Activated CD4-positive, alpha-beta T cell treated with anti-CD3 and anti-CD28 coated beads, Interleukin-2, amount 10 ng/mL, durations not matched to agents 24 days and 14 days (primary cell): ENCODE results near the gene LIX1. TPM values are rescaled to one million over a fixed set of nuclear protein-coding genes. Genes with fewer than 3 reads are reported as not detected.

Experiments
- DNase-seq: peaks from one replicate; pipeline ENCODE4 v3.0.0; 2022
- H3K27ac Mint-ChIP-seq: one replicate; pipeline ENCODE4 v1.8.0; 2022; ENCODE audit warnings: mild to moderate bottlenecking, mixed read lengths
- H3K27me3 Mint-ChIP-seq: one replicate; pipeline ENCODE4 v1.8.0; 2022; ENCODE audit warnings: mixed read lengths
- H3K36me3 Mint-ChIP-seq: one replicate; pipeline ENCODE4 v1.8.0; 2022; ENCODE audit warnings: low read depth, mild to moderate bottlenecking, mixed read lengths
- H3K4me1 Mint-ChIP-seq: one replicate; pipeline ENCODE4 v1.8.0; 2021; ENCODE audit warnings: mixed read lengths
- H3K4me3 Mint-ChIP-seq: one replicate; pipeline ENCODE4 v1.8.0; 2022; ENCODE audit warnings: mild to moderate bottlenecking, moderate library complexity, mixed read lengths
- H3K9me3 Mint-ChIP-seq: one replicate; pipeline ENCODE4 v1.8.0; 2021; ENCODE audit warnings: mixed read lengths
- intact Hi-C: fragments of 100-400 bp; cut with micrococcal nuclease; formaldehyde crosslinking; loops from one replicate; pipeline ENCODE4 v1.15.1; 2023
- total RNA-seq: library from RNA; stranded (reverse); gene quantifications from 2 replicates; pipeline ENCODE4 v1.2.3, GENCODE V29; 2022

Gene LIX1
- total RNA-seq, 1 donor from 2014 or later = not detected

DNA sequence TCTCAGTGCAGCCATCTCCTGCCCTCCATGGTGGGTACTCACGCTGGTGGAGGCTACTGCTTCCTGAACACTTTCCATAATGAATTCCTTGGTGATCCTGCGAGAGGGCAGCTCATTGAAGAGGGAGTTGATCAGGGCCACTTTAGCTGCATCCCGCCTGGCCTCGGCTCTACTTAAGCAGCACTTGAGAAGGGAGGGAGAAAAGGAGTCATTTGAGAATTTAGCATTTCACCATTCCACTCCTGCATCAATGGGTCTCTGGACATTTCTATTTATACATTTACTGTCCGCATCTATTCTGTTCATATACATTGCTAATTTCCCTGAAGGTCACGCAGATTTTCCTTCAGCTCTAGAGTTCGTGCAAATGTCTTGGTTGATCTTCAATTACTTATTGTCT lies 35.1 kb downstream of the LIX1 start:
- Mint-ChIP-seq H3K36me3 (no peaks in the 10 kb centered on the region), H3K4me1 (peaks cover 4% of the 10 kb centered on the region), H3K27me3 (peaks cover 40% of the 10 kb centered on the region), H3K4me3 (no peak overlapping the region), H3K27ac (no peak overlapping the region), H3K9me3 (no peaks in the 10 kb centered on the region)
- intact Hi-C loops = no loop called here
- no peak for DNase-seq

DNA sequence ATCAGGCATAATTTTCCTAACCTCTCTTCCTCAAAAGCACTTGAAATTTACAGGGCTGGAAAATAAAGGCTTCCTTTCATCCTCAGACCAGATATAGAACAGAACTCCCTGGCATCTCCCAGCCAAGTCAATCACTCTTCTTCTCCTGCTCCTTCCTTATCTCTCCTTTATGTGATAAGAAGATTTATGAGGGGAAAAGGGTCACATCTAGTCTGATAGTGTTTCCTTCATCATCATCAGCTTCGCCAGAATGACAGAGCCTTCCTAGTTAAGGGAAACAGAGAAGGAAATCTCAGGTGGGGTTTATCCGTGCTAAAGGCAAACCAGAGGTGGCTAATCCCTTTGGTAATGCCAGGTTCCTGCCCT lies 36.2 kb downstream of the LIX1 start:
- Mint-ChIP-seq H3K36me3 (no peaks in the 10 kb centered on the region), H3K27ac (no peak overlapping the region), H3K4me3 (no peak overlapping the region), H3K4me1 (no peaks in the 10 kb centered on the region), H3K27me3 (peaks cover 40% of the 10 kb centered on the region), H3K9me3 (no peaks in the 10 kb centered on the region)
- intact Hi-C loops = no loop called here
- DNase-seq = no peak

DNA sequence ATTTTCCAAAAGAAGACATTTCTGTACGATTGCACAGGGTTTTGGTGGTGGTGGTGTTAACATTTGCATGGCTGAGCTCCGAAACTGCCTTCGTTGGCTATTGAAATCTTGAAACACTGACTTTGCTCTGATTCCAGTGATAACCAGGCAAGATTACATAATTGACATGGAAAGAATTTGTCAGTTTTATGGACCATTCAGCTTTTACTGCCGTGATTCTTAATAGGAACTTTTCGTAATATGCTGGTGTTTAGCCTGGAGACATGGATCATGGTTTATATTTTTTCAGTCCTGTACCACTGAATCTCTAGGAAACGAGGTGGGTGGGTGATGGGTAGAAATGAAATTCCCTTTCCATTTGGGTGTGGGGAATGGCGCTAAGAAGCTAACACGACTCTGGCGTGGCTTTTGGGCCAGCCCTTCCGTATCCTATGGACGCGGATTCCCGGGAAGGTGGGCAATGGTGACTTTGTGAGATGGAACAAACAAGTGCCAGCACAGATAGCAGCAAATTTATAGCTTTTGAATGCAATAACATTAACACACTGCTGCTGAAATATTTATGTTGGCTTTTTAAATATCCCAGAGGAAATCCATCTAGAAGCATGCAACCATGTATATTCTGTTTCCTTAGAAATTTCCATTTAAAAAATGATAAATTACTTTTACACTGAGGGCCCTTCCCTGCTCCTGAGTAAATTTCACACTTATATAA lies 36.8 kb downstream of the LIX1 start:
- Mint-ChIP-seq H3K27me3 (peaks cover 40% of the 10 kb centered on the region), H3K4me1 (no peaks in the 10 kb centered on the region), H3K9me3 (no peaks in the 10 kb centered on the region), H3K36me3 (no peaks in the 10 kb centered on the region), H3K27ac (no peak overlapping the region), H3K4me3 (no peak overlapping the region)
- intact Hi-C loops = no loop called here
- no peak for DNase-seq

DNA sequence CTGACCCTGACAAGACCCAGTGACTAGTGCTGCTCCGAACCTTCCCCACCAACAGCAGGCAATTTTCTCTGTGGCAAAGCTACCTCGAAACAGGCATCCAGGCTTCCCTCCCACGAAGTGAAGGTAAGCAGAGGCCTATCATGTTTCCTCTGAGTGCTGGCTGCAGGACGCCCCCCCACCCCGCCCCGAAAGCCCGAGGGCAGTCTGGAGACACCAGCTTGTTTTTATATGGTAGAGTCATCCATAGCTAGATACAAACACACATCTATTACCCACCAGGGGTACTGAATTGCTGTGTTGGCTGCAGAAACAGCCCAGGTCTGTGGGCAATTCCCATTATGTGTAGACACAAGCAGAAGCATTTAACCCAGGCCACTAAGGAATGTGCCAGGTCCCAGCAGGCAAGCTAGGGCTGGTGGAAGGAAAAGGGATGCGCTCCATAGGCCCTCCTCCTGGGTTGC lies 40.4 kb downstream of the LIX1 start:
- no peak overlapping the region for H3K4me3 Mint-ChIP-seq
- intact Hi-C loops = no loop called here
- H3K27me3 Mint-ChIP-seq = peaks cover 56% of the 10 kb centered on the region

DNA sequence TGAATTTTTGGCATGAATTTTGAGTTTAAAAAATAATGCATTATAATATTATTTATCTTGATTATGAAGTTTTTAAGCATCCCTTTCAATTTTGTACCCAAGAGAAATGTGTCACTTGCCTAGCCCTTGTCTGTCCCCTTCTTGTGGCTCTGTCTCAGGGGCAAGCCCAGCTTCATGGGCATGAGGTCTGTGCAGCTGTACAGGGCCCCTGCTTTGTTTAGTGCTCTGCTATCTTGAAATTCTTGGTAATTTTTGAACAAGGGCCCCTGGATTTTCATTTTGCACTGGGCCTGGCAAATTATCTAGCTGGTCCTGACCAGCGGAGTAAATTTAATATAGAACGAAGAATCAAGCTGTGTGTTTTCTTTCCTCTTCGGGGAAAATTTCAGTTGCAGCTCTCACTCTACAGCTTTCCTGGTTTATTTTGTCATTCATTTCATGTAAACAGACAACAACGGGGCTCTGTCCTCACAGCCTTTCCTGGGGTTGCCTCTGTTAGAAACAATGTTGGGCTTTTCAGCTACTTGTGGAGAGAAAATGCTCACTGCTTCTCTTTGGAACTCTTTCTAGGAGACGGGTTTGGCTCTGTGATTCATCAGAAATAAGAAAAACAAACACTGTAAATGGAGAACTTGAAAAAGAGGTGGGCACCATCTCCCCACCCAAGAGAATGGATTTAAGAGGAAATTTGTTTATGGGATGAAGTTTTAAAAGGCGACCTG lies 41.1 kb downstream of the LIX1 start:
- no peak for DNase-seq
- Mint-ChIP-seq H3K36me3 (no peaks in the 10 kb centered on the region), H3K27ac (no peak overlapping the region), H3K27me3 (peaks cover 53% of the 10 kb centered on the region), H3K4me3 (no peak overlapping the region), H3K4me1 (peaks cover 3% of the 10 kb centered on the region), H3K9me3 (no peaks in the 10 kb centered on the region)
- intact Hi-C loops = no loop called here

More for the DNA sequence above, 40.4 kb downstream of the LIX1 start:
- Mint-ChIP-seq H3K4me1 (peaks cover under 1% of the 10 kb centered on the region), H3K27ac (no peak overlapping the region), H3K36me3 (no peaks in the 10 kb centered on the region), H3K9me3 (no peaks in the 10 kb centered on the region)
- DNase-seq = no peak

- Mint-ChIP-seq H3K27ac (no peak overlapping the region), H3K36me3 (no peaks in the 10 kb centered on the region), H3K9me3 (no peaks in the 10 kb centered on the region), H3K27me3 (peaks cover 46% of the 10 kb centered on the region), H3K4me1 (peaks cover 9% of the 10 kb centered on the region), H3K4me3 (no peak overlapping the region)
- intact Hi-C loops = no loop called here
- DNase-seq = no peak
These were observed 41.9 kb downstream of the LIX1 start for GRCh38 chr5:97100476-97100875.

GRCh38 chr5:97098922-97099321 lies 43.5 kb downstream of the LIX1 start:
- Mint-ChIP-seq H3K9me3 (peaks cover 7% of the 10 kb centered on the region), H3K36me3 (no peaks in the 10 kb centered on the region), H3K4me3 (no peak overlapping the region), H3K4me1 (peaks cover 20% of the 10 kb centered on the region), H3K27me3 (peaks cover 36% of the 10 kb centered on the region), H3K27ac (no peak overlapping the region)
- no peak for DNase-seq
- intact Hi-C loops = loop anchor here (5.0 to 10.0 kb wide), 5 partner anchors 33 to 1926 kb away; partner anchors contain the start of gene LNPEP

GRCh38 chr5:97097326-97098230 lies 44.8 kb downstream of the LIX1 start:
- H3K27ac Mint-ChIP-seq = no peak overlapping the region
- no peak for DNase-seq
- H3K4me3 Mint-ChIP-seq = no peak overlapping the region
- H3K9me3 Mint-ChIP-seq = peaks cover 7% of the 10 kb centered on the region
- H3K4me1 Mint-ChIP-seq = peaks cover 20% of the 10 kb centered on the region
- H3K36me3 Mint-ChIP-seq = no peaks in the 10 kb centered on the region
- intact Hi-C loops = loop anchor here (5.0 to 10.0 kb wide), 5 partner anchors 35 to 1927 kb away; partner anchors contain the start of gene LNPEP
- H3K27me3 Mint-ChIP-seq = peaks cover 32% of the 10 kb centered on the region

GRCh38 chr5:97096846-97097245 lies 45.6 kb downstream of the LIX1 start:
- intact Hi-C loops = loop anchor here (5.0 to 10.0 kb wide), 5 partner anchors 35 to 1928 kb away; partner anchors contain the start of gene LNPEP
- Mint-ChIP-seq H3K4me3 (no peak overlapping the region), H3K36me3 (no peaks in the 10 kb centered on the region), H3K9me3 (peaks cover 7% of the 10 kb centered on the region), H3K4me1 (peaks cover 20% of the 10 kb centered on the region), H3K27ac (no peak overlapping the region), H3K27me3 (peaks cover 36% of the 10 kb centered on the region)
- DNase-seq = no peak

DNA sequence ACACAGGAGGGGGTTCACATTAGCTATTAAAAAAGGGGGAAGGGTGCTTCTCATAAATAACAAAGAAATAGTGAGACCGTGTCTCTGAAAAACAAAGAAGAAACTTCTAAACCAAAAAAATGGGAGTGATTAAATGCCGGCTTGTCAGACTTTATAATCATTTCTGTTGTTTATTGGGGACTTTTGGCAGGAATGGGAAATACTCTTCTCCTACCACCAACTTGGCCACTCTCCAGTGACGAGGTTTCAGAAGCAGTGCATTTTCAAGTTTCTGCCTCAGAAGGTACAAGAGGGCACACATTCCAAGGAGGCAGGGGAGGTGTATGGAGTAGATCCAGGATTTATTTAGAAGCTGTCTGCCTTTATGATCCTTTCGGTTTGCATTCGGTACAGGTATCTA lies 46.2 kb downstream of the LIX1 start:
- Mint-ChIP-seq H3K4me1 (peaks cover 20% of the 10 kb centered on the region), H3K9me3 (peaks cover 7% of the 10 kb centered on the region), H3K36me3 (no peaks in the 10 kb centered on the region), H3K27me3 (peaks cover 37% of the 10 kb centered on the region), H3K27ac (no peak overlapping the region), H3K4me3 (no peak overlapping the region)
- DNase-seq = no peak
- intact Hi-C loops = loop anchor here (5.0 to 10.0 kb wide), 5 partner anchors 36 to 1929 kb away; partner anchors contain the start of gene LNPEP

DNA sequence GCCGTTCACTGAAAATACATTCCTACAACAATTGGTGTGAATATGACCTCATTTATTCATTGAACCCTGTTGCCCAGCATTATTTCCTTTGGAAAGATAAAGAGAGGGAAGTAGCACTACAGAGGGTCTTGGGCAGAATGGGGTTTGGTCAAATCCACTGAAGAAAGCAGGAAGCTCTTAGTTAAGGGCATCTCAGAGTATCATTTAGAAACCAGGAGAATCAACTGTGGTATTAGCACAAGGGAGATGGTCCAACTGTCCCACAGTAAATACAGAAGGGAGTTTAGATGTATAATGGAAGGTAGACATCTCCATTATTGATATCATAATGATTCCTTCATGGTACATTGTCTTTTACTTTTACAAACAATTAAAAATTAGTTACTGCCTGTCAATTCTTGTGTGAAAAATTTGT lies 47.1 kb downstream of the LIX1 start:
- Mint-ChIP-seq H3K4me3 (peak overlapping the region; percentile 56), H3K36me3 (no peaks in the 10 kb centered on the region), H3K4me1 (peaks cover 20% of the 10 kb centered on the region), H3K27ac (peak overlapping the region; percentile 83), H3K27me3 (peaks cover 39% of the 10 kb centered on the region), H3K9me3 (peaks cover 7% of the 10 kb centered on the region)
- no peak for DNase-seq
- intact Hi-C loops = loop anchor here (1.0 to 10.0 kb wide), 8 partner anchors 37 to 1929 kb away; partner anchors contain the start of genes LNPEP and RIOK2

- Mint-ChIP-seq H3K9me3 (peaks cover 7% of the 10 kb centered on the region), H3K27me3 (peaks cover 36% of the 10 kb centered on the region), H3K4me3 (peak overlapping the region; percentile 56), H3K36me3 (no peaks in the 10 kb centered on the region), H3K27ac (peak overlapping the region; percentile 83), H3K4me1 (peaks cover 21% of the 10 kb centered on the region)
- DNase-seq = peak; percentile 83
- intact Hi-C loops = loop anchor here (1.0 to 10.0 kb wide), 8 partner anchors 38 to 1930 kb away; partner anchors contain the start of genes LNPEP and RIOK2
These were observed 47.7 kb downstream of the LIX1 start for GRCh38 chr5:97094579-97095317.

GRCh38 chr5:97093193-97093592 lies 49.2 kb downstream of the LIX1 start:
- intact Hi-C loops = loop anchor here (10.0 kb wide), 3 partner anchors 158 to 1932 kb away; partner anchors contain the start of gene LNPEP

More at GRCh38 chr5:97093193-97093592, 49.2 kb downstream of the LIX1 start:
- no peak overlapping the region for H3K27ac Mint-ChIP-seq
- no peak for DNase-seq
- peaks cover 7% of the 10 kb centered on the region for H3K9me3 Mint-ChIP-seq
- no peak overlapping the region for H3K4me3 Mint-ChIP-seq
- H3K4me1 Mint-ChIP-seq = peaks cover 21% of the 10 kb centered on the region
- H3K27me3 Mint-ChIP-seq = peaks cover 34% of the 10 kb centered on the region
- no peaks in the 10 kb centered on the region for H3K36me3 Mint-ChIP-seq
